ENCODE results near the gene PCDHA12.

DNA sequence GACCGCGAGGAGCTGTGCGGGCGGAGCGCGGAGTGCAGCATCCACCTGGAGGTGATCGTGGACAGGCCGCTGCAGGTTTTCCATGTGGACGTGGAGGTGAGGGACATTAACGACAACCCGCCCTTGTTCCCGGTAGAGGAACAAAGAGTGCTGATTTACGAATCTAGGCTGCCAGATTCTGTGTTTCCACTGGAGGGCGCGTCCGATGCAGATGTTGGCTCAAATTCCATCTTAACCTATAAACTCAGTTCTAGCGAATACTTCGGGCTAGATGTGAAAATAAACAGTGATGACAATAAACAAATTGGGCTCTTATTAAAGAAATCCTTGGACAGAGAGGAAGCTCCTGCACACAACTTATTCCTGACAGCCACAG lies 46.8 kb upstream of the PCDHA12 start:
- TF ChIP-seq, protein P1, sequence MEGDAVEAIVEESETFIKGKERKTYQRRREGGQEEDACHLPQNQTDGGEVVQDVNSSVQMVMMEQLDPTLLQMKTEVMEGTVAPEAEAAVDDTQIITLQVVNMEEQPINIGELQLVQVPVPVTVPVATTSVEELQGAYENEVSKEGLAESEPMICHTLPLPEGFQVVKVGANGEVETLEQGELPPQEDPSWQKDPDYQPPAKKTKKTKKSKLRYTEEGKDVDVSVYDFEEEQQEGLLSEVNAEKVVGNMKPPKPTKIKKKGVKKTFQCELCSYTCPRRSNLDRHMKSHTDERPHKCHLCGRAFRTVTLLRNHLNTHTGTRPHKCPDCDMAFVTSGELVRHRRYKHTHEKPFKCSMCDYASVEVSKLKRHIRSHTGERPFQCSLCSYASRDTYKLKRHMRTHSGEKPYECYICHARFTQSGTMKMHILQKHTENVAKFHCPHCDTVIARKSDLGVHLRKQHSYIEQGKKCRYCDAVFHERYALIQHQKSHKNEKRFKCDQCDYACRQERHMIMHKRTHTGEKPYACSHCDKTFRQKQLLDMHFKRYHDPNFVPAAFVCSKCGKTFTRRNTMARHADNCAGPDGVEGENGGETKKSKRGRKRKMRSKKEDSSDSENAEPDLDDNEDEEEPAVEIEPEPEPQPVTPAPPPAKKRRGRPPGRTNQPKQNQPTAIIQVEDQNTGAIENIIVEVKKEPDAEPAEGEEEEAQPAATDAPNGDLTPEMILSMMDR (IDR thresholded peaks at IDR 0.05; ENCODE audit: poor library complexity): no peak
- no peak for TF ChIP-seq EZH2 (IDR thresholded peaks at IDR 0.05; ENCODE audit: borderline replicate concordance)
